KMS-11 (cell line): ENCODE measurements around the gene CCDC15.

ENCODE experiments used
- H2AFZ ChIP-seq: fragments of 200-600 bp; sonication (generic); 2 replicates; pipeline ENCODE4 v1.6.1; 2016; ENCODE audit warnings: antibody characterized with exemption, mixed run types, low read depth
- H3K27ac ChIP-seq: fragments of 200-600 bp; sonication (generic); 2 replicates; pipeline ENCODE4 v1.6.1; 2016; ENCODE audit warnings: mild to moderate bottlenecking, mixed run types
- H3K27me3 ChIP-seq: fragments of 200-600 bp; sonication (generic); 2 replicates; pipeline ENCODE4 v1.6.1; 2017; ENCODE audit warnings: mild to moderate bottlenecking, low read depth, mixed run types, moderate library complexity; ENCODE audit not compliant: insufficient read depth
- H3K36me3 ChIP-seq: fragments of 200-600 bp; sonication (generic); 2 replicates; pipeline ENCODE4 v1.6.1; 2017; ENCODE audit warnings: mild to moderate bottlenecking, mixed run types; ENCODE audit not compliant: insufficient read depth
- H3K4me1 ChIP-seq: fragments of 200-600 bp; sonication (generic); 2 replicates; pipeline ENCODE4 v1.6.1; 2016; ENCODE audit warnings: mild to moderate bottlenecking, low read depth, mixed run types; ENCODE audit not compliant: poor library complexity, severe bottlenecking
- H3K4me2 ChIP-seq: fragments of 200-600 bp; sonication (generic); 2 replicates; pipeline ENCODE4 v1.7.0; 2016; ENCODE audit warnings: mild to moderate bottlenecking, mixed run types
- H3K4me3 ChIP-seq: fragments of 200-600 bp; sonication (generic); IDR thresholded peaks from 2 replicates; pipeline ENCODE4 v1.6.1; 2017; ENCODE audit warnings: low read depth, low read length, mixed read lengths; ENCODE audit not compliant: insufficient read depth
- H3K79me2 ChIP-seq: fragments of 200-600 bp; sonication (generic); 2 replicates; pipeline ENCODE4 v1.6.1; 2016; ENCODE audit warnings: low read depth, mixed run types; ENCODE audit not compliant: insufficient read depth
- H3K9ac ChIP-seq: fragments of 200-600 bp; sonication (generic); 2 replicates; pipeline ENCODE4 v1.6.1; 2016; ENCODE audit warnings: mild to moderate bottlenecking, mixed run types
- H4K20me1 ChIP-seq: fragments of 200-600 bp; sonication (generic); 2 replicates; pipeline ENCODE4 v1.6.1; 2016; ENCODE audit warnings: mild to moderate bottlenecking, mixed run types; ENCODE audit not compliant: insufficient read depth
- CTCF ChIP-seq: fragments of 200-600 bp; sonication (generic); conservative IDR thresholded peaks from 2 replicates; pipeline ENCODE4 v1.6.1; 2017; ENCODE audit warnings: low read depth, mild to moderate bottlenecking, antibody characterized with exemption, low read length, moderate library complexity, mixed read lengths

CCDC15 gene

DNA sequence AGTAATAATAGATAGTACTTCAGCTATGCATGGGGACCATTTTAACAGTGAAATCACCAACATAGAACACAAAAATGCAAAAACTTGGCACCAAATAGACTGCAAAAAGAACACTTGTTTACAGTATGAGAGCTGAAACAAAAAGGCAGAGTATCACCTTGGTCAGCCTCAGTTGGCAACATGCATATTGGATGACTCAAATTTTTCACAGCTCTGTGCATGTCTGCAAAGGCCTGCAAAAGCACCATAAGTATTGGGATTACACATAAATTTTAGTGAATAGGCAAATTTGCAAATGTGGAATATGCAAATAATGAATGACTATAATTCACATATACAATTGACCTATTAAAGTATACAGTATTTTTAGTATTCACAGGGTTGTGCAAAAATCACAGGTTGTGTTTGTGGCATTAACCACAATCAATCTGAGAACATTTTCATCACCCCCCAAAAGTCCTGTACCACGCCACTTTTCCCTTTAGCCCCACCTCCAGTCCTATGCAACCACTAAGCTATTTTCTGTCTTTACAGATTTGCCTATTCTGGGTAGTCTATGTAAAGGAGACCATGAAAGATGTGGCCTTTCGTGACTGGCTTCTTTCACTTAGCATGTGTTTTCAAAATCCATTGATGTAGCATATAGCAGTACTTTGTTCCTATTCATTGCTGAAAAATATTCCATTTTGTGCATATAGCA, 47.2 kb downstream of the CCDC15 start:
- Histone ChIP-seq H3K4me2 (no peak overlapping the region), H4K20me1 (no peaks in the 10 kb centered on the region), H3K36me3 (no peaks in the 10 kb centered on the region), H3K4me1 (no peaks in the 10 kb centered on the region), H3K27me3 (no peaks in the 10 kb centered on the region), H2AFZ (no peak overlapping the region), H3K79me2 (no peaks in the 10 kb centered on the region), H3K4me3 (no peak overlapping the region), H3K9ac (no peak overlapping the region), H3K27ac (no peak overlapping the region)
- TF ChIP-seq CTCF = no peak

- Histone ChIP-seq H3K9ac (no peak overlapping the region), H3K4me2 (no peak overlapping the region), H3K4me3 (no peak overlapping the region), H3K36me3 (no peaks in the 10 kb centered on the region), H3K79me2 (no peaks in the 10 kb centered on the region), H3K4me1 (no peaks in the 10 kb centered on the region), H2AFZ (no peak overlapping the region), H4K20me1 (no peaks in the 10 kb centered on the region), H3K27me3 (no peaks in the 10 kb centered on the region), H3K27ac (no peak overlapping the region)
- no peak for TF ChIP-seq CTCF
Measured at GRCh38 chr11:125001849-125002248, 47.8 kb downstream of the CCDC15 start.

DNA sequence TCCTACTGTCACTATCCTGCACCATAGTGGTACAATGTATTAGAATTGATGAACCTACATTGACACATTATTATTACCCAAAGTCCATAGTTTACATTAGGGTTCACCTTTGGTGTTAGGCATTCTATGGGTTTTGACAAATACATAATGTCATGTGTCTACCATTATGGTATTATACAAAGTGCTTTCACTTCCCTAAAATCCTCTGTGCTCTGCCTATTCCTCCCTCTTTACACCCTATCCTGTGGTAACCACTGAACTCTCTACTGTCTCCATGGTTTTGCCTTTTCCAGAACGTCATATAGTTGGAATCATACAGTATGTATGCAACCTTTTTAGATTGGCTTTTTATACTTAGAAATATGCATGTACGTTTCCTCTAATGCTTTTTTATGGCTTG, 51.5 kb downstream of the CCDC15 start:
- H3K79me2 ChIP-seq = no peaks in the 10 kb centered on the region
- no peak overlapping the region for H3K4me3 ChIP-seq
- H3K4me2 ChIP-seq = no peak overlapping the region
- no peaks in the 10 kb centered on the region for H3K36me3 ChIP-seq
- H2AFZ ChIP-seq = no peak overlapping the region
- H4K20me1 ChIP-seq = no peaks in the 10 kb centered on the region
- H3K27me3 ChIP-seq = no peaks in the 10 kb centered on the region
- no peak overlapping the region for H3K9ac ChIP-seq
- no peaks in the 10 kb centered on the region for H3K4me1 ChIP-seq
- no peak for TF ChIP-seq CTCF
- H3K27ac ChIP-seq = no peak overlapping the region

- no peak overlapping the region for H3K9ac ChIP-seq
- no peaks in the 10 kb centered on the region for H3K4me1 ChIP-seq
- no peak for TF ChIP-seq CTCF
- H3K27me3 ChIP-seq = no peaks in the 10 kb centered on the region
- no peaks in the 10 kb centered on the region for H4K20me1 ChIP-seq
- no peaks in the 10 kb centered on the region for H3K79me2 ChIP-seq
- no peak overlapping the region for H3K4me2 ChIP-seq
- no peak overlapping the region for H3K4me3 ChIP-seq
- H3K36me3 ChIP-seq = no peaks in the 10 kb centered on the region
- no peak overlapping the region for H2AFZ ChIP-seq
- H3K27ac ChIP-seq = no peak overlapping the region
Measured at GRCh38 chr11:125016413-125016812, 62.4 kb downstream of the CCDC15 start.
